H9 (cell line): Measurements from ENCODE around the gene VASH1. TPM values are rescaled to one million over a fixed set of nuclear protein-coding genes. Genes with fewer than 3 reads are reported as not detected.

Source experiments
- DNase-seq: peaks from one replicate; pipeline ENCODE4 v3.0.0-alpha.2; 2017
- H2AFZ ChIP-seq: one replicate; pipeline ENCODE4 v1.6.1; 2013; ENCODE audit warnings: mild to moderate bottlenecking, low read length, control low read depth, moderate library complexity
- H2AK5ac ChIP-seq: 2 replicates; pipeline ENCODE4 v1.6.1; 2013; ENCODE audit warnings: low read length, control low read depth, mixed read lengths; ENCODE audit not compliant: insufficient read length
- H2BK120ac ChIP-seq: one replicate; pipeline ENCODE4 v1.6.1; 2013; ENCODE audit warnings: low read depth, mild to moderate bottlenecking, low read length, control low read depth, inconsistent platforms; ENCODE audit not compliant: poor library complexity, severe bottlenecking
- H2BK12ac ChIP-seq: 2 replicates; pipeline ENCODE4 v1.6.1; 2013; ENCODE audit warnings: low read length, control low read depth, mixed read lengths, low read depth; ENCODE audit not compliant: insufficient read length
- H2BK15ac ChIP-seq: 2 replicates; pipeline ENCODE4 v1.6.1; 2013; ENCODE audit warnings: low read depth, low read length, control low read depth
- H2BK20ac ChIP-seq: one replicate; pipeline ENCODE4 v1.6.1; 2013; ENCODE audit warnings: low read depth, mild to moderate bottlenecking, low read length, control low read depth, inconsistent platforms; ENCODE audit not compliant: poor library complexity, severe bottlenecking
- H2BK5ac ChIP-seq: 2 replicates; pipeline ENCODE4 v1.6.1; 2013; ENCODE audit warnings: low read length, control low read depth, mixed read lengths; ENCODE audit not compliant: insufficient read length
- H3K14ac ChIP-seq: 2 replicates; pipeline ENCODE4 v1.6.1; 2013; ENCODE audit warnings: low read length, control low read depth; ENCODE audit not compliant: insufficient read depth
- H3K18ac ChIP-seq: 2 replicates; pipeline ENCODE4 v1.6.1; 2013; ENCODE audit warnings: low read depth, mild to moderate bottlenecking, mixed read lengths, low read length, control low read depth; ENCODE audit not compliant: insufficient read length
- H3K23ac ChIP-seq: 2 replicates; pipeline ENCODE4 v1.6.1; 2013; ENCODE audit warnings: low read length, control low read depth, mixed read lengths, low read depth; ENCODE audit not compliant: insufficient read length
- H3K23me2 ChIP-seq: 2 replicates; pipeline ENCODE4 v1.6.1; 2013; ENCODE audit warnings: low read depth, mild to moderate bottlenecking, mixed read lengths, low read length, control low read depth; ENCODE audit not compliant: insufficient read length, poor library complexity, severe bottlenecking
- H3K27ac ChIP-seq: 2 replicates; pipeline ENCODE4 v1.5.1; 2013; ENCODE audit warnings: low read length, control low read depth, mixed read lengths, low read depth; ENCODE audit not compliant: insufficient read length
- H3K27me3 ChIP-seq: 2 replicates; pipeline ENCODE4 v1.6.1; 2013; ENCODE audit warnings: low read length, control low read depth, inconsistent platforms; ENCODE audit not compliant: insufficient read depth
- H3K4ac ChIP-seq: 2 replicates; pipeline ENCODE4 v1.6.1; 2013; ENCODE audit warnings: low read depth, mild to moderate bottlenecking, control low read depth, inconsistent platforms, low read length, moderate library complexity
- H3K4me1 ChIP-seq: 2 replicates; pipeline ENCODE4 v1.6.1; 2013; ENCODE audit warnings: low read length, control low read depth, inconsistent platforms; ENCODE audit not compliant: insufficient read depth
- H3K4me2 ChIP-seq: 2 replicates; pipeline ENCODE4 v1.6.1; 2013; ENCODE audit warnings: low read length, control low read depth, mixed read lengths; ENCODE audit not compliant: insufficient read length, insufficient read depth
- H3K56ac ChIP-seq: 2 replicates; pipeline ENCODE4 v1.6.1; 2013; ENCODE audit warnings: low read depth, mild to moderate bottlenecking, mixed read lengths, low read length, control low read depth; ENCODE audit not compliant: insufficient read length
- H3K79me1 ChIP-seq: 2 replicates; pipeline ENCODE4 v1.6.1; 2013; ENCODE audit warnings: low read depth, mild to moderate bottlenecking, moderate library complexity, low read length, control low read depth, inconsistent platforms; ENCODE audit not compliant: insufficient read depth, poor library complexity, severe bottlenecking
- H3K79me2 ChIP-seq: 2 replicates; pipeline ENCODE4 v1.6.1; 2013; ENCODE audit warnings: low read length, control low read depth, inconsistent platforms; ENCODE audit not compliant: insufficient read depth
- H3K9ac ChIP-seq: 2 replicates; pipeline ENCODE4 v1.6.1; 2013; ENCODE audit warnings: low read length, control low read depth, mixed read lengths; ENCODE audit not compliant: insufficient read length; ENCODE audit errors: extremely low read depth
- H3K9me3 ChIP-seq: one replicate; pipeline ENCODE4 v1.6.1; 2013; ENCODE audit warnings: low read depth, low read length, inconsistent platforms; ENCODE audit not compliant: control insufficient read depth
- H3T11ph ChIP-seq: one replicate; pipeline ENCODE4 v1.6.1; 2013; ENCODE audit warnings: mild to moderate bottlenecking, low read length, control low read depth, inconsistent platforms
- H4K20me1 ChIP-seq: one replicate; pipeline ENCODE4 v1.6.1; 2013; ENCODE audit not compliant: control insufficient read depth, insufficient read length, insufficient read depth
- H4K5ac ChIP-seq: 2 replicates; pipeline ENCODE4 v1.6.1; 2013; ENCODE audit warnings: low read depth, mild to moderate bottlenecking, mixed read lengths, low read length, control low read depth; ENCODE audit not compliant: insufficient read length
- H4K8ac ChIP-seq: replicated peaks from 2 replicates; pipeline ENCODE4 v1.6.1; 2013; ENCODE audit warnings: low read length, control low read depth, mixed read lengths, low read depth; ENCODE audit not compliant: insufficient read length
- H4K91ac ChIP-seq: 2 replicates; pipeline ENCODE4 v1.6.1; 2013; ENCODE audit warnings: low read depth, mild to moderate bottlenecking, moderate library complexity, mixed read lengths, low read length, control low read depth; ENCODE audit not compliant: insufficient read length
- H3K27ac Mint-ChIP-seq, 3 experiments: 2 replicates in 2 of 3; 3 replicates in 1 of 3; pipeline ENCODE4 v1.8.0; 2020 to 2021; ENCODE audit warnings: mixed read lengths in 3 of 3, mild to moderate bottlenecking in 1 of 3, moderate library complexity in 1 of 3
- H3K27me3 Mint-ChIP-seq: 2 replicates; pipeline ENCODE4 v1.8.0; 2021; ENCODE audit warnings: low read depth, mild to moderate bottlenecking, moderate library complexity, mixed read lengths
- H3K36me3 Mint-ChIP-seq, 3 experiments: 2 replicates in 2 of 3; 3 replicates in 1 of 3; pipeline ENCODE4 v1.8.0; 2020 to 2021; ENCODE audit warnings: low read depth in 3 of 3, mixed read lengths in 3 of 3; ENCODE audit not compliant: insufficient read depth in 1 of 3
- H3K4me1 Mint-ChIP-seq, 2 experiments: 2 replicates each; pipeline ENCODE4 v1.8.0; 2020; ENCODE audit warnings: mixed read lengths in 2 of 2
- H3K4me3 Mint-ChIP-seq, 2 experiments: 2 replicates in 1 of 2; 3 replicates in 1 of 2; pipeline ENCODE4 v1.8.0; 2020 to 2021; ENCODE audit warnings: mild to moderate bottlenecking in 2 of 2, mixed read lengths in 2 of 2, moderate library complexity in 1 of 2
- H3K9me3 Mint-ChIP-seq, 2 experiments: 2 replicates in 1 of 2; 3 replicates in 1 of 2; pipeline ENCODE4 v1.8.0; 2020; ENCODE audit warnings: mild to moderate bottlenecking in 2 of 2, mixed read lengths in 2 of 2, moderate library complexity in 1 of 2
- WGBS: extraction: QIAGEN DNeasy Blood & Tissue Kit; methylation state at CpG from one replicate; pipeline ENCODE4 v1.1.7; 2013; ENCODE audit warnings: missing lambda C conversion rate, low lambda C conversion rate, mixed read lengths; ENCODE audit not compliant: insufficient read length; ENCODE audit errors: extremely low coverage; 5-methylcytosine and 5-hydroxymethylcytosine counted together
- total RNA-seq: library from RNA; stranded (reverse); gene quantifications from 2 replicates; pipeline ENCODE4 v1.2.1, GENCODE V29; 2021
- TF ChIP-seq, protein P1 (sequence below): fragments of 200-600 bp; sonication (generic); conservative IDR thresholded peaks from 3 replicates; pipeline ENCODE4 v1.8.0; 2021; ENCODE audit warnings: antibody characterized with exemption, mild to moderate bottlenecking

VASH1 gene
- total RNA-seq, 1 experiment from 2014 or later, result 5.8 TPM

DNA sequence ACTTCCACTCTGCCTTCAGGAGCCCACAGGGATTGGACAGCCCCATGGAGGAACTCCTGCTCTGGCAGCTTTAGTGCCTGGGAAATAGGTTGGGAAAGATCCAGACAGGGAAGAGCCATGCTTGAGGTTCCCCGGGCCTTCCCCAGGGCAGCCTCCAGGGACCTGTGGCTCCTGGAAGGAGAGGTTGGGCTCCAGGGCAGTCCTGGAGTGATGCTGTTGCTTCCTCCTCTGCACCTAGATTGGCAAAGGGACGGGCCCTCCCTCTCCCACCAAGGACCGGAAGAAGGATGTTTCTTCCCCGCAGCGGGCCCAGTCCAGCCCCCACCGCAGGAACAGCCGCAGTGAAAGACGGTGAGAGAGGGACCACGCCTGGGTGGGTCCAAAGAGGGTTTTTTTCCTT lies 16.5 kb downstream of the VASH1 start:
- no peaks in the 10 kb centered on the region for H3K9me3 Mint-ChIP-seq
- H3K23ac ChIP-seq, result no peak overlapping the region
- WGBS, result no CpG with 5 or more reads among the region's 9 CpGs

More for the DNA sequence above, 16.5 kb downstream of the VASH1 start:
- Histone ChIP-seq H3K9ac (no peak overlapping the region), H4K91ac (no peak overlapping the region), H3K4me1 (no peaks in the 10 kb centered on the region), H4K5ac (no peak overlapping the region), H2BK12ac (no peak overlapping the region), H2AK5ac (no peak overlapping the region), H3K4me2 (no peak overlapping the region), H3K79me2 (no peaks in the 10 kb centered on the region), H3K27ac (no peak overlapping the region), H4K20me1 (no peaks in the 10 kb centered on the region), H3K23me2 (no peaks in the 10 kb centered on the region), H2AFZ (no peak overlapping the region), H3K18ac (no peak overlapping the region), H4K8ac (no peak overlapping the region), H3K79me1 (no peaks in the 10 kb centered on the region), H2BK15ac (no peak overlapping the region), H3K56ac (no peak overlapping the region), H2BK20ac (no peak overlapping the region), H2BK5ac (no peak overlapping the region), H3K9me3 (no peaks in the 10 kb centered on the region), H3K27me3 (no peaks in the 10 kb centered on the region), H3T11ph (no peak overlapping the region), H3K14ac (no peak overlapping the region), H3K4ac (no peak overlapping the region), H2BK120ac (no peak overlapping the region)
- TF ChIP-seq, protein P1, sequence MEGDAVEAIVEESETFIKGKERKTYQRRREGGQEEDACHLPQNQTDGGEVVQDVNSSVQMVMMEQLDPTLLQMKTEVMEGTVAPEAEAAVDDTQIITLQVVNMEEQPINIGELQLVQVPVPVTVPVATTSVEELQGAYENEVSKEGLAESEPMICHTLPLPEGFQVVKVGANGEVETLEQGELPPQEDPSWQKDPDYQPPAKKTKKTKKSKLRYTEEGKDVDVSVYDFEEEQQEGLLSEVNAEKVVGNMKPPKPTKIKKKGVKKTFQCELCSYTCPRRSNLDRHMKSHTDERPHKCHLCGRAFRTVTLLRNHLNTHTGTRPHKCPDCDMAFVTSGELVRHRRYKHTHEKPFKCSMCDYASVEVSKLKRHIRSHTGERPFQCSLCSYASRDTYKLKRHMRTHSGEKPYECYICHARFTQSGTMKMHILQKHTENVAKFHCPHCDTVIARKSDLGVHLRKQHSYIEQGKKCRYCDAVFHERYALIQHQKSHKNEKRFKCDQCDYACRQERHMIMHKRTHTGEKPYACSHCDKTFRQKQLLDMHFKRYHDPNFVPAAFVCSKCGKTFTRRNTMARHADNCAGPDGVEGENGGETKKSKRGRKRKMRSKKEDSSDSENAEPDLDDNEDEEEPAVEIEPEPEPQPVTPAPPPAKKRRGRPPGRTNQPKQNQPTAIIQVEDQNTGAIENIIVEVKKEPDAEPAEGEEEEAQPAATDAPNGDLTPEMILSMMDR, result no peak
- Mint-ChIP-seq H3K27me3 (peaks cover 3% of the 10 kb centered on the region), H3K4me1 (peaks cover 15 to 27% of the 10 kb centered on the region in 2 experiments), H3K4me3 (no peak overlapping the region), H3K27ac (no peak overlapping the region), H3K36me3 (peaks cover 7 to 14% (median 7%) of the 10 kb centered on the region in 3 experiments; a peak in 6 of 7 replicates)
- peak; percentile 29 for DNase-seq
